Neural progenitor cell (in vitro differentiated cells): Measurements from ENCODE around the gene THRAP3. TPM values are rescaled to one million over a fixed set of nuclear protein-coding genes. Genes with fewer than 3 reads are reported as not detected.

ENCODE experiments used
- DNase-seq: peaks from one replicate; pipeline ENCODE4 v3.0.0-alpha.2; 2016; ENCODE audit warnings: low spot score
- H2AFZ ChIP-seq: fragments of 200-600 bp; sonication (generic); replicated peaks from 2 replicates; pipeline ENCODE4 v1.6.1; 2016; ENCODE audit warnings: antibody characterized with exemption
- H3F3A ChIP-seq: fragments of 200-600 bp; sonication (generic); 2 replicates; pipeline ENCODE4 v1.6.1; 2016; ENCODE audit warnings: antibody characterized with exemption, low read depth
- H3K27ac ChIP-seq: fragments of 200-600 bp; sonication (generic); 2 replicates; pipeline ENCODE4 v1.5.1; 2016; ENCODE audit warnings: mild to moderate bottlenecking
- H3K27me3 ChIP-seq: fragments of 200-600 bp; sonication (generic); 2 replicates; pipeline ENCODE4 v1.6.1; 2016; ENCODE audit warnings: mild to moderate bottlenecking, moderate library complexity
- H3K36me3 ChIP-seq: fragments of 200-600 bp; sonication (generic); 2 replicates; pipeline ENCODE4 v1.5.1; 2016
- H3K4me1 ChIP-seq: fragments of 200-600 bp; sonication (generic); 2 replicates; pipeline ENCODE4 v1.6.1; 2016; ENCODE audit warnings: mixed run types
- H3K4me2 ChIP-seq: fragments of 200-600 bp; sonication (generic); 2 replicates; pipeline ENCODE4 v1.6.1; 2016
- H3K4me3 ChIP-seq: fragments of 200-600 bp; sonication (generic); 2 replicates; pipeline ENCODE4 v1.5.1; 2016
- H3K79me2 ChIP-seq: fragments of 200-600 bp; sonication (generic); 2 replicates; pipeline ENCODE4 v1.6.1; 2016; ENCODE audit warnings: low read depth
- H3K9ac ChIP-seq: fragments of 200-600 bp; sonication (generic); 2 replicates; pipeline ENCODE4 v1.6.1; 2016
- H3K9me3 ChIP-seq: fragments of 200-600 bp; sonication (generic); 2 replicates; pipeline ENCODE4 v1.5.1; 2016; ENCODE audit warnings: low read depth
- H4K20me1 ChIP-seq: fragments of 200-600 bp; sonication (generic); 2 replicates; pipeline ENCODE4 v1.6.1; 2016; ENCODE audit warnings: low read depth
- H3K27ac Mint-ChIP-seq: 3 replicates; pipeline ENCODE4 v1.8.0; 2021; ENCODE audit warnings: mixed read lengths
- H3K27me3 Mint-ChIP-seq: 2 replicates; pipeline ENCODE4 v1.8.0; 2022; ENCODE audit warnings: low read depth, mild to moderate bottlenecking, inconsistent platforms, moderate library complexity, mixed read lengths; ENCODE audit not compliant: insufficient read depth
- H3K36me3 Mint-ChIP-seq: 3 replicates; pipeline ENCODE4 v1.8.0; 2021; ENCODE audit warnings: mixed read lengths
- H3K4me1 Mint-ChIP-seq: 3 replicates; pipeline ENCODE4 v1.8.0; 2021; ENCODE audit warnings: mixed read lengths
- H3K4me3 Mint-ChIP-seq: 3 replicates; pipeline ENCODE4 v1.8.0; 2021; ENCODE audit warnings: mild to moderate bottlenecking, moderate library complexity, mixed read lengths
- H3K9me3 Mint-ChIP-seq: 3 replicates; pipeline ENCODE4 v1.8.0; 2020; ENCODE audit warnings: mixed read lengths
- CTCF ChIP-seq: fragments of 200-600 bp; sonication (generic); IDR thresholded peaks from 2 replicates; pipeline ENCODE4 v1.5.1; 2017; ENCODE audit warnings: antibody characterized with exemption, mild to moderate bottlenecking
- EZH2 ChIP-seq: fragments of 200-600 bp; sonication (generic); IDR thresholded peaks from 2 replicates; pipeline ENCODE4 v1.6.1; 2017; ENCODE audit warnings: antibody characterized with exemption, mild to moderate bottlenecking, moderate library complexity
- EZH2phosphoT487 ChIP-seq: fragments of 200-600 bp; sonication (generic); IDR thresholded peaks from 2 replicates; pipeline ENCODE4 v1.6.1; 2017; ENCODE audit warnings: antibody characterized with exemption
- total RNA-seq: library from RNA; depleted of rRNA; stranded (reverse); fragments of >200 nt; gene quantifications from 2 replicates; pipeline ENCODE4 v1.2.3, GENCODE V29; 2015; ENCODE audit warnings: low replicate concordance

The THRAP3 gene
- total RNA-seq, 1 donor from 2014 or later, result 138 TPM

DNA sequence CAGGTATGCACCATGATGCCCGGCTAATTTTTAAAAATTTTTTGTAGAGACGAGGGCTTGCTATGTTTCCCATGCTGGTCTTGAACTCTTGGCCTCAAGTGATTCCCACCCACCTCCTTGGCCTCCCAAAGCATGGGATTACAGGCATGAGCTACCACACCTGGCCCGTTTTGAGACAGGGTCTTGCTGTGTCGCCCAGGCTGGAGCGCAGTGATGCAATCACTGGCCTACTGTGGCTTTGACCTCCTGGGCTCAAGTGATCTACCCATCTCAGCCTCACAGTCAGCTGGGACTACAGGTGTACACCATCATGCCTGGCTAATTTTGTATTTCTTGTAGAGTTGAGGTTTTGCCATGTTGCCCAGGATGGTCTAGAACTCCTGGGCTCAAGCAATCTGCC lies 74.4 kb downstream of the THRAP3 start:
- no peak for DNase-seq
- Histone ChIP-seq H3K27ac (no peak overlapping the region), H4K20me1 (peaks cover 6% of the 10 kb centered on the region), H2AFZ (no peak overlapping the region), H3K4me2 (no peak overlapping the region), H3K4me1 (no peaks in the 10 kb centered on the region), H3K79me2 (no peaks in the 10 kb centered on the region), H3F3A (peaks cover 23% of the 10 kb centered on the region), H3K4me3 (no peak overlapping the region), H3K27me3 (no peaks in the 10 kb centered on the region), H3K36me3 (peaks cover 17% of the 10 kb centered on the region), H3K9ac (no peak overlapping the region), H3K9me3 (no peaks in the 10 kb centered on the region)
- no peak overlapping the region for H3K4me3 Mint-ChIP-seq
- TF ChIP-seq EZH2phosphoT487, result no peak
- no peak for TF ChIP-seq EZH2
- no peak for TF ChIP-seq CTCF
- no peaks in the 10 kb centered on the region for H3K4me1 Mint-ChIP-seq
- no peak overlapping the region for H3K27ac Mint-ChIP-seq
- H3K36me3 Mint-ChIP-seq, result peaks cover 37% of the 10 kb centered on the region
- no peaks in the 10 kb centered on the region for H3K9me3 Mint-ChIP-seq
- peaks cover 2% of the 10 kb centered on the region for H3K27me3 Mint-ChIP-seq

GRCh38 chr1:36300526-36300925 lies 76.3 kb downstream of the THRAP3 start:
- Mint-ChIP-seq H3K27me3 (peaks cover 2% of the 10 kb centered on the region), H3K4me3 (no peak overlapping the region), H3K9me3 (no peaks in the 10 kb centered on the region), H3K4me1 (peaks cover 3% of the 10 kb centered on the region), H3K27ac (no peak overlapping the region), H3K36me3 (peaks cover 29% of the 10 kb centered on the region)
- H4K20me1 ChIP-seq, result peaks cover 12% of the 10 kb centered on the region
- H3K9ac ChIP-seq, result no peak overlapping the region
- no peak overlapping the region for H3K4me3 ChIP-seq
- no peak overlapping the region for H2AFZ ChIP-seq
- no peaks in the 10 kb centered on the region for H3K4me1 ChIP-seq
- H3K79me2 ChIP-seq, result no peaks in the 10 kb centered on the region
- peaks cover 22% of the 10 kb centered on the region for H3F3A ChIP-seq
- no peaks in the 10 kb centered on the region for H3K27me3 ChIP-seq
- no peak overlapping the region for H3K4me2 ChIP-seq
- H3K27ac ChIP-seq, result no peak overlapping the region
- TF ChIP-seq EZH2phosphoT487 (no peak), CTCF (no peak), EZH2 (no peak)
- H3K9me3 ChIP-seq, result no peaks in the 10 kb centered on the region
- H3K36me3 ChIP-seq, result peaks cover 8% of the 10 kb centered on the region
- DNase-seq, result no peak

DNA sequence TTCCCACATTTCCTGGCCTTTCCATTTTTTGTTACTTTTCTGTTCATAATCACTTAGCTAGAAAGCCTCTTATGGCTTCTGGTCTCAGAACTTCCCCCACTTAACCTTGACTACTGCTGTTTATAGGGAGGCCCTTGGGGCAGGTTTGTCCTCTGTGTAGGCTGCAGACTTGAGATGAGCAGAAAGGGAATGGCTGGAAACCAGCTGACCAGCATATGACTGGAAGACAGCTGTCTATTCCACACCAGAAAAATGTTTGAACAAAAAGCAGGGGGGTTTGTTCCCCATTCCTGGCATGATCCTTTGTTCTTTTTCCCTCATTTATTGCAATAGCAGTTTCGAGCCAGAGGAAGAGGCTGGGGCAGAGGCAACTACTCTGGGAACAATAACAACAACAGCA lies 77.0 kb downstream of the THRAP3 start:
- H3K4me3 Mint-ChIP-seq, result no peak overlapping the region

More for the DNA sequence above, 77.0 kb downstream of the THRAP3 start:
- H3K27ac ChIP-seq, result no peak overlapping the region
- no peaks in the 10 kb centered on the region for H3K9me3 ChIP-seq
- no peak overlapping the region for H3K4me3 ChIP-seq
- H3F3A ChIP-seq, result peaks cover 28% of the 10 kb centered on the region
- H3K4me2 ChIP-seq, result no peak overlapping the region
- no peaks in the 10 kb centered on the region for H3K9me3 Mint-ChIP-seq
- H3K4me1 Mint-ChIP-seq, result peaks cover 5% of the 10 kb centered on the region
- peaks cover 2% of the 10 kb centered on the region for H3K27me3 Mint-ChIP-seq
- H3K36me3 ChIP-seq, result peaks cover 8% of the 10 kb centered on the region
- H3K27me3 ChIP-seq, result no peaks in the 10 kb centered on the region
- H3K4me1 ChIP-seq, result peaks cover 4% of the 10 kb centered on the region
- H3K27ac Mint-ChIP-seq, result no peak overlapping the region
- H2AFZ ChIP-seq, result no peak overlapping the region
- no peaks in the 10 kb centered on the region for H3K79me2 ChIP-seq
- peaks cover 19% of the 10 kb centered on the region for H4K20me1 ChIP-seq
- H3K36me3 Mint-ChIP-seq, result peaks cover 27% of the 10 kb centered on the region
- TF ChIP-seq CTCF (no peak), EZH2 (no peak), EZH2phosphoT487 (no peak)
- DNase-seq, result no peak
- H3K9ac ChIP-seq, result no peak overlapping the region
